GM10248 (cell line): ENCODE results near the gene ARHGAP4.

Source experiments
- CTCF ChIA-PET: fragments of 300-600 bp; sonication (Branson Sonifier 250); formaldehyde crosslinking; extraction: SDS; loops from one replicate; lab custom pipeline; 2021; ENCODE audit warnings: antibody characterized with exemption; lab: Yijun Ruan, JAX
- POLR2A ChIA-PET: fragments of 350-650 bp; sonication (Branson Sonifier 250); formaldehyde crosslinking; extraction: SDS; loops from one replicate; lab custom pipeline; 2020; ENCODE audit warnings: antibody characterized with exemption; lab: Yijun Ruan, JAX
- DNase-seq: peaks from one replicate; pipeline ENCODE4 v3.0.0; 2012; ENCODE audit errors: extremely low spot score
- TF ChIP-seq, protein P1 (sequence below): IDR thresholded peaks from 2 replicates; pipeline ENCODE4 v1.5.1; 2012; ENCODE audit warnings: mild to moderate bottlenecking, low read depth; ENCODE audit errors: extremely low read depth, missing control alignments, control extremely low read depth

The ARHGAP4 gene

DNA sequence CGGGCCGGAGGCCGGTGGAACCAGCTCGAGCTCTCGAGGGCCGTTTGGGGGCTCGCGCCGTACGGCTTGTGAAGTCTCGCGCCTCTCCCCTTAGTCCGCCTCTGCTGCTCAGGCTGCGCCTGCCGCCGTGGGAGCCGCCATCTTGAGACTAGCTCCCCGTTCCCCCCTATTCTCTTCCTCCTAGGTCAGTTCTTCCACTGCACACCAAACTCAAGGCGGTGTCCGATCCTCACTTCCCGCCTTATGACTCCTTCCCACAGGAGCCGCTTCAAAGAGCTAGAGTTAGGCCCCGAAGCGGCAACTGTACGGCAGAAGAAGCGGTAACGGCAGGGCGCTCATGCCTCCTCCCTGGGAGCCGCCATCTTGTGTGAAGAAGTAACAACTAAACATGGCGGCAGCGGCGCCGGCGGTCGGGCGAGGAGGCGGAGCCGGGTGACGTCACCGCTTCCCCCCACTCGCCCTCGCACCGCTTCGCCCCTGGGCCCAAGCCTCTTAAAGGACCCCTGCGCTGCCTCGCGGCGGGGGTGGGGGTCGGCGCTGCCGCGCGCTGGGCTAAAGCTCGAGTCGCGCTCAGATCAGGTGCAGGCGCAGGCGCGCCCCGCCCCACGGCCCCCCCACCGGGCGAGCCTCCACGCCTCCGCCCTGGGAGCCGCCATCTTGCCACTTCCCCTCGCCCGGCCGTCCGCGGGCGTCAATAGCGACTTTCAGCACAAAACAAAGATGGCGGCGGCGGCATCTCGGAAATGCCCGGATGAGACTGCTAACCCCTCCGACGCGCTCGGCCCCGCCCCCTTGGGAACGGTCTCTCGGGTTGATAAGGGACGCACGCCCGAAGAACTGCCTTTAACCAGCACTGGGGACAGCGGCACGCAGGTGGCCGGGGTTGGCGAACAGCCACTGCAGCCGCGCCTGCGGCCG lies 45.6 kb upstream of the ARHGAP4 start, which contains the start of gene HCFC1:
TSS of gene HCFC1 (minus strand) at position 369 of the 918 bp plus-strand sequence. CDS start 978 bp downstream, outside the sequence.
- TF ChIP-seq, protein P1, sequence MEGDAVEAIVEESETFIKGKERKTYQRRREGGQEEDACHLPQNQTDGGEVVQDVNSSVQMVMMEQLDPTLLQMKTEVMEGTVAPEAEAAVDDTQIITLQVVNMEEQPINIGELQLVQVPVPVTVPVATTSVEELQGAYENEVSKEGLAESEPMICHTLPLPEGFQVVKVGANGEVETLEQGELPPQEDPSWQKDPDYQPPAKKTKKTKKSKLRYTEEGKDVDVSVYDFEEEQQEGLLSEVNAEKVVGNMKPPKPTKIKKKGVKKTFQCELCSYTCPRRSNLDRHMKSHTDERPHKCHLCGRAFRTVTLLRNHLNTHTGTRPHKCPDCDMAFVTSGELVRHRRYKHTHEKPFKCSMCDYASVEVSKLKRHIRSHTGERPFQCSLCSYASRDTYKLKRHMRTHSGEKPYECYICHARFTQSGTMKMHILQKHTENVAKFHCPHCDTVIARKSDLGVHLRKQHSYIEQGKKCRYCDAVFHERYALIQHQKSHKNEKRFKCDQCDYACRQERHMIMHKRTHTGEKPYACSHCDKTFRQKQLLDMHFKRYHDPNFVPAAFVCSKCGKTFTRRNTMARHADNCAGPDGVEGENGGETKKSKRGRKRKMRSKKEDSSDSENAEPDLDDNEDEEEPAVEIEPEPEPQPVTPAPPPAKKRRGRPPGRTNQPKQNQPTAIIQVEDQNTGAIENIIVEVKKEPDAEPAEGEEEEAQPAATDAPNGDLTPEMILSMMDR = no peak
- ChIA-PET CTCF (interaction anchor here (1.8 to 14.3 kb wide), 2 partner anchors 22 to 25 kb away, joined by 4 to 137 read pairs; partner anchors contain the start of gene RENBP), POLR2A (interaction anchor here (1.0 kb wide), 1 partner anchor 45 kb away, joined by 3 read pairs; no protein-coding TSS in a partner anchor)
- peak; percentile 84 for DNase-seq

DNA sequence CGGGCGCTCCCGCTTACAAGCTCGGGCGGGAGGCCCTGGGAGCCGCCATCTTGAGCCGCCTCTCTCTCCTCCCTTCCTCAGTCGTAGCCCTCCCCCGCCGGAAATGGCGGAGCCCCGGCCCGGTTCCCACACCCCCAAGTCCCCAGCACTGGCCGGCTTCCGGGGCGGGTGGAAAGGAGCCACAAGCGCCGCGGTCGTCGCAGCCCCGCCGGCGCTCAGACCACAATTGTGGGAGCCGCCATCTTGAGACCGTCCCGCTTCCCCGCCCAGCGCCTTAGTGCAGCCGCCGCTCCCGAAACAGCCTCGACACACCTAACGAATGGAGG lies 45.0 kb upstream of the ARHGAP4 start:
- POLR2A ChIA-PET = interaction anchor here (1.0 kb wide), 1 partner anchor 44 kb away, joined by 3 read pairs; no protein-coding TSS in a partner anchor
- peak; percentile 93 for DNase-seq
- TF ChIP-seq, protein P1 = no peak
- CTCF ChIA-PET = interaction anchor here (14.3 kb wide), 1 partner anchor 22 kb away, joined by 137 read pairs; the partner anchor contains the start of gene RENBP

DNA sequence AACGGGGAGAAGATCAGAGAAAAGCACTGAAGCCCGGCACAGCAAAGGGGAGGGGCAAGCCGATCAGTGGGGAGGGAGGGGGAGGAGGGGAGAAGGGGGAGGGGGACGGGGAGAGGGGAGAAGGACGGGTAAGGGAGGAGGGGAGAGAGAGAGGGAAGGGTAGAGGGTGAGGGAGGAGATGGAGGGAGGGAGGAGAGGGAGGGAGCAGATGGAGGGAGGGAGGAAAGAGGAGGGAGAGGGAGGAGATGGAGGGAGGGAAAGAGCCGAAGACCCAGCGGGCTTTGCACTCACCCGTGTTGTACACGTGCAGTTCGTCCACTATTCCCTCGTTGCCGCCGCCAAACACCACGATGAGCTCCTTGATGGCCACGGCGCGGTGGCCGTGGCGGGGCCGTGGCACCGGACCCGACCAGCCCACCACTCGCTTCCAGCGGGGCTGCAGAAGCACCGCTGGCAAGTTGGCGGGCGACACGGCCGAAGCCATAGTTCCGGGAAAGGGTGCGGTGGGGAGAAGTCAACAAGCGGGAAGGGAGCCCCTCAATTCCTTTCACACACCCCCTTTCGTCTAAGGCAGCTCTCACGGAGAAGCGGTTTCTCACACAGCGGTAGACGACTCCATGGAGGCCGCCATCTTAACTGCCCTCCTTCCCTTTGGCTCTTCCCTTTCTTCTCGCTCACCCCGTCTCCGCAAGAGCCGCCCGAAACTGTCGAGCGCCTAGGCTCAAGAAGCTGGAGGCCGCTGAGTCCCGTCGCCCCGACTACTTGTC lies 44.5 kb upstream of the ARHGAP4 start:
- TF ChIP-seq, protein P1 = no peak
- DNase-seq = peak; percentile 60
- ChIA-PET CTCF (interaction anchor here (1.3 to 14.3 kb wide), 2 partner anchors 21 to 43 kb away, joined by 4 to 137 read pairs; partner anchors contain the start of gene RENBP), POLR2A (interaction anchor here (1.0 kb wide), 1 partner anchor 44 kb away, joined by 3 read pairs; no protein-coding TSS in a partner anchor)

DNA sequence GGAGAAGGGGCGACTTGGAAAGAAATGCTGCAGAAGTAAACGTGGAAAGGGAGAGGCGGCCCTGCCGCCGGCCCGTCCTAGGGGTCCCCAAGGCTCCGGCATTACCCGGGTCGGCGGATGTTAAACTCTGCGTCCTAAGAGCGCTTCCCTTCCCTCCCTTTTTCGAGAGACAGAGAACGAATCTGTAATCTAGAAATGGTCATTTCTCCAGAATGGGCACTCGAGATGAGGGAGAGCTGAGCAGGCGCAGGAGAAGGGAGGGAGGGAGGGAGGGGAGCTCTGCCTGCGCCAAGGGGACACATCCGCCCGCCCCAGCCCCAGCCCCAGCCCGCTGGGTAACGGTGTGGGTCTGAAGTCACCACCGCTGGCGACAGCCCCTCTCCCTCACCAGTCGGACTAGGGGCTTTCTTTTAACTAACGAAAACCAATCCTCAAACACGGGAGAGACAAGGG lies 43.9 kb upstream of the ARHGAP4 start:
- TF ChIP-seq, protein P1 = no peak
- ChIA-PET CTCF (interaction anchor here (1.3 to 14.3 kb wide), 2 partner anchors 21 to 44 kb away, joined by 4 to 137 read pairs; partner anchors contain the start of gene RENBP), POLR2A (no interaction called here)
- DNase-seq = no peak

DNA sequence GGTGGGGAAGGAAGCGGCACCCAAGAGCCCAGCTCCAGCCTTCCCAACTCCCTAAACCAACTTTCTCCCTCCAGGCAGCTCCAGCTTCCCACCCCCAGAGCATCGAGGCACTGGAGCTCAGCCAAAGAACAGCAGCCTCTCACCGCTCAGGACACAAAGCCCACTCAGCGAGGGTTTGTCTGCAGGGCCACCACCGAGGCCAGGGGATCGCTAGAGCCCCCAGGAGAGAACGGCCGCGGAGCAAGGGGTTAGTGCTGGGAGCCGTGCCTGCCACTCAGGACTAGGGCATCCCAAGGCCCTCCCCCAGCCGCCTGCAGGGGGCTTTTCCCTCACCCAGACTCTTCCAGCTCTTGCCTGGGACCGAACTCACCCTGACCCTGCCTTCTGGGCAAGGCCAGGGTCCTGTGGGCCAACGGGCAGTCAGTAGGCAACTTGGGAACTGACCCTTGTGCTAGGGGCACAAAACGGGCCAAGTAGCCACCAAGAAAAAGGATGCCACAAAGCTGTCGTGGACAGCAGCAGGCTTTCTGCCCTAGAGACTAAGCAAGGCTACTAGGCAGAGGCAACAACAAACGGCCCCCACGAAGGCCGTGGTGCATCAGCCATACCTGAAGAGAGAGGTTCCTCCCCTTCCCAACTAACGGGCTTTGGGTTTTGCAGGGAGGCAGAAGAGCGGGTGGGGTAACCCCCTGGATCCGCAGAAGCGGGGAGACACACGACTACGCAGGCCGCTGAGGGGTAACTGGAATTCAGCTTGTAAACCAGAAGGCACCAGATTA lies 43.2 kb upstream of the ARHGAP4 start:
- POLR2A ChIA-PET = interaction anchor here (0.6 kb wide), 1 partner anchor 165 kb away, joined by 4 read pairs; no protein-coding TSS in a partner anchor
- CTCF ChIA-PET = interaction anchor here (1.0 to 14.3 kb wide), 3 partner anchors 20 to 206 kb away, joined by 3 to 137 read pairs (median 4); partner anchors contain the start of genes PLXNB3 and RENBP
- TF ChIP-seq, protein P1 = no peak
- no peak for DNase-seq
